Thoracic aorta (tissue), 2 donors: Measurements from ENCODE around the gene PDXP. TPM values are rescaled to one million over a fixed set of nuclear protein-coding genes. Genes with fewer than 3 reads are reported as not detected.
"Not testable (repeated sequence)": the region's sequence is repeated elsewhere in the genome, so short reads cannot be mapped to it uniquely, and the experiment has no call there.

Experiments used
- ATAC-seq: fragments of 150-250 bp; one replicate; pipeline ENCODE4 v1.8.0; 2017; ENCODE audit warnings: low read depth; ENCODE audit not compliant: insufficient number of reproducible peaks, low FRiP score
- DNase-seq: peaks from one replicate; pipeline ENCODE4 v3.0.0-alpha.2; 2020; ENCODE audit warnings: low spot score
- H3K27ac ChIP-seq, 2 donors: fragments of 200-600 bp; sonication (generic); 1 replicate in 1 of 2; 2 replicates in 1 of 2; pipeline ENCODE4 v1.5.1; 2016; ENCODE audit warnings: mild to moderate bottlenecking in 2 of 2, moderate library complexity in 2 of 2
- H3K27me3 ChIP-seq: fragments of 200-600 bp; sonication (generic); replicated peaks from 2 replicates; pipeline ENCODE4 v1.6.0; 2016; ENCODE audit warnings: mild to moderate bottlenecking; ENCODE audit not compliant: insufficient read depth
- H3K36me3 ChIP-seq: fragments of 200-600 bp; sonication (generic); one replicate; pipeline ENCODE4 v1.5.1; 2016
- H3K4me1 ChIP-seq, 2 donors: fragments of 200-600 bp; sonication (generic); 1 replicate in 1 of 2; 2 replicates in 1 of 2; pipeline versions ENCODE4 v1.5.1 to v1.6.0; 2016; ENCODE audit warnings: low read depth in 2 of 2, mild to moderate bottlenecking in 1 of 2; ENCODE audit not compliant: control insufficient read depth in 1 of 2
- H3K4me3 ChIP-seq: fragments of 200-600 bp; sonication (generic); 2 replicates; pipeline ENCODE4 v1.5.1; 2016; ENCODE audit warnings: mild to moderate bottlenecking
- H3K9me3 ChIP-seq: fragments of 200-600 bp; sonication (generic); 2 replicates; pipeline ENCODE4 v1.5.1; 2016
- total RNA-seq, 2 donors: library from RNA; depleted of rRNA; stranded (reverse); fragments of >200 nt; gene quantifications; one replicate each; pipeline versions ENCODE4 v1.1.0 to v1.2.3, GENCODE V29; 2016
- TF ChIP-seq, protein P1 (sequence below): fragments of 200-600 bp; sonication (generic); IDR thresholded peaks from one replicate; pipeline ENCODE4 v1.5.1; 2019; ENCODE audit warnings: antibody characterized with exemption

Gene PDXP
- total RNA-seq, 2 donors from 2014 or later = 6.3 to 13.8 TPM

GRCh38 chr22:37654563-37655251 is 3.8 kb upstream of the PDXP start:
- Histone ChIP-seq H3K4me1 (peaks cover 6 to 14% of the 10 kb centered on the region in 2 donors), H3K4me3 (no peak overlapping the region), H3K27me3 (no peaks in the 10 kb centered on the region), H3K9me3 (no peaks in the 10 kb centered on the region), H3K27ac (no peak overlapping the region), H3K36me3 (no peaks in the 10 kb centered on the region)
- TF ChIP-seq, protein P1, sequence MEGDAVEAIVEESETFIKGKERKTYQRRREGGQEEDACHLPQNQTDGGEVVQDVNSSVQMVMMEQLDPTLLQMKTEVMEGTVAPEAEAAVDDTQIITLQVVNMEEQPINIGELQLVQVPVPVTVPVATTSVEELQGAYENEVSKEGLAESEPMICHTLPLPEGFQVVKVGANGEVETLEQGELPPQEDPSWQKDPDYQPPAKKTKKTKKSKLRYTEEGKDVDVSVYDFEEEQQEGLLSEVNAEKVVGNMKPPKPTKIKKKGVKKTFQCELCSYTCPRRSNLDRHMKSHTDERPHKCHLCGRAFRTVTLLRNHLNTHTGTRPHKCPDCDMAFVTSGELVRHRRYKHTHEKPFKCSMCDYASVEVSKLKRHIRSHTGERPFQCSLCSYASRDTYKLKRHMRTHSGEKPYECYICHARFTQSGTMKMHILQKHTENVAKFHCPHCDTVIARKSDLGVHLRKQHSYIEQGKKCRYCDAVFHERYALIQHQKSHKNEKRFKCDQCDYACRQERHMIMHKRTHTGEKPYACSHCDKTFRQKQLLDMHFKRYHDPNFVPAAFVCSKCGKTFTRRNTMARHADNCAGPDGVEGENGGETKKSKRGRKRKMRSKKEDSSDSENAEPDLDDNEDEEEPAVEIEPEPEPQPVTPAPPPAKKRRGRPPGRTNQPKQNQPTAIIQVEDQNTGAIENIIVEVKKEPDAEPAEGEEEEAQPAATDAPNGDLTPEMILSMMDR = no peak
- no peak for ATAC-seq
- no peak for DNase-seq

GRCh38 chr22:37655252-37655563 is 3.3 kb upstream of the PDXP start:
- Histone ChIP-seq H3K27me3 (no peaks in the 10 kb centered on the region), H3K4me3 (no peak overlapping the region), H3K9me3 (no peaks in the 10 kb centered on the region), H3K4me1 (peaks cover 7 to 19% of the 10 kb centered on the region in 2 donors), H3K36me3 (no peaks in the 10 kb centered on the region), H3K27ac (no peak overlapping the region)
- no peak for DNase-seq
- TF ChIP-seq, protein P1 = no peak
- no peak for ATAC-seq

DNA sequence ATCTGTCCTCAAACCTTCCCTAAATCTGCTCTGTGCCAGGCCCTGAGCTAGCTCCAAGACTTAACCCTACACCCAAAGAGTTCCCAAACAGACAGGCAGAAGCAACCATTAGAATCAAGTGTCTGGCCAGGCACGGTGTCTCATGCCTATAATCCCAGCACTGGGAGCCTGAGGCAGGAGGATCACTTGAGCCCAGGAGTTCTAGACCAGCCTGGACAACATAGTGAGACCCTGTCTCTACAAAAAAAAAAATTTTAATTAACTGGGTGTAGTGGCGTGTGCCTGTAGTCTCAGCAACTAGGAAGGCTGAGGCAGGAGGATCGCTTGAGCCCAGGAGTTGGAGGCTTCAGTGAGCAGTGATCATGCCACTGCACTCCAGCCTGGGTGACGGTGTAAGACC is 1.9 kb upstream of the PDXP start:
- not testable (repeated sequence) for H3K27ac ChIP-seq, ATAC-seq, H3K9me3 ChIP-seq, H3K36me3 ChIP-seq, H3K27me3 ChIP-seq, H3K4me3 ChIP-seq, DNase-seq
- H3K4me1 ChIP-seq = peaks cover 11 to 33% of the 10 kb centered on the region in 2 donors

- Histone ChIP-seq H3K4me3 (peak overlapping the region; percentile 71), H3K36me3 (no peaks in the 10 kb centered on the region), H3K4me1 (peaks cover 11 to 39% of the 10 kb centered on the region in 2 donors), H3K27ac (peak overlapping the region; percentile 81 to 83), H3K27me3 (no peaks in the 10 kb centered on the region), H3K9me3 (no peaks in the 10 kb centered on the region)
- no peak for ATAC-seq
- no peak for DNase-seq
- TF ChIP-seq, protein P1 = no peak
These were observed 862 bp upstream of the PDXP start for GRCh38 chr22:37657590-37658132.

- Histone ChIP-seq H3K4me3 (peak overlapping the region; percentile 71), H3K36me3 (no peaks in the 10 kb centered on the region), H3K27ac (no peak overlapping the region), H3K27me3 (no peaks in the 10 kb centered on the region), H3K9me3 (no peaks in the 10 kb centered on the region), H3K4me1 (peaks cover 11 to 39% of the 10 kb centered on the region in 2 donors)
- DNase-seq = no peak
- TF ChIP-seq, protein P1 = no peak
- ATAC-seq = no peak
These were observed 758 bp downstream of the PDXP start for GRCh38 chr22:37659066-37659896.
